Suprapubic skin (tissue), 4 donors: ENCODE data around the gene ARHGAP22. TPM values are rescaled to one million over a fixed set of nuclear protein-coding genes. Genes with fewer than 3 reads are reported as not detected.
"Not testable (repeated sequence)": the region's sequence is repeated elsewhere in the genome, so short reads cannot be mapped to it uniquely, and the experiment has no call there.

Experiments used
- DNase-seq, 2 donors: peaks; one replicate each; pipeline ENCODE4 v3.0.0-alpha.2; 2019; ENCODE audit warnings: low spot score in 2 of 2
- H3K27ac ChIP-seq: fragments of 200-600 bp; sonication (generic); one replicate; pipeline ENCODE4 v1.5.1; 2019
- H3K27me3 ChIP-seq: fragments of 200-600 bp; sonication (generic); one replicate; pipeline ENCODE4 v1.5.1; 2019
- H3K36me3 ChIP-seq: fragments of 200-600 bp; sonication (generic); one replicate; pipeline ENCODE4 v1.5.1; 2019
- H3K4me1 ChIP-seq: fragments of 200-600 bp; sonication (generic); one replicate; pipeline ENCODE4 v1.5.1; 2019
- H3K4me3 ChIP-seq: fragments of 200-600 bp; sonication (generic); one replicate; pipeline ENCODE4 v1.5.1; 2019; ENCODE audit warnings: mild to moderate bottlenecking
- H3K9me3 ChIP-seq: fragments of 200-600 bp; sonication (generic); one replicate; pipeline ENCODE4 v1.5.1; 2019
- EP300 ChIP-seq: sonication (generic); formaldehyde crosslinking; IDR thresholded peaks from one replicate; pipeline ENCODE4 v1.6.1; 2017; ENCODE audit warnings: antibody characterized with exemption
- POLR2A ChIP-seq, 2 donors: fragments of 450-650 bp; IDR thresholded peaks; one replicate each; pipeline ENCODE4 v1.6.1; 2017; ENCODE audit warnings: antibody characterized with exemption in 2 of 2, mild to moderate bottlenecking in 2 of 2, moderate library complexity in 2 of 2
- POLR2AphosphoS5 ChIP-seq, 3 donors: sonication (generic); formaldehyde crosslinking; IDR thresholded peaks; one replicate each; pipeline ENCODE4 v1.6.1; 2017; ENCODE audit warnings: antibody characterized with exemption in 3 of 3
- WGBS: methylation state at CpG from one replicate; pipeline ENCODE4 v1.1.5; 2018; 5-methylcytosine and 5-hydroxymethylcytosine counted together
- total RNA-seq, 4 donors: library from RNA; depleted of rRNA; stranded (reverse); fragments of >200 nt; gene quantifications; one replicate each; pipeline ENCODE4 v1.1.0, GENCODE V29; 2016
- TF ChIP-seq, protein P1 (sequence below), 2 donors: fragments of 200-600 bp in 1 of 2; fragments of 450-650 bp in 1 of 2; sonication (generic) in 1 of 2; IDR thresholded peaks; one replicate each; pipeline ENCODE4 v1.5.1; 2016 to 2019; ENCODE audit warnings: antibody characterized with exemption in 2 of 2, mild to moderate bottlenecking in 1 of 2, moderate library complexity in 1 of 2

Gene ARHGAP22
- total RNA-seq, 4 donors from 2014 or later = 0.98 to 7.2 (median 2.2) TPM

DNA sequence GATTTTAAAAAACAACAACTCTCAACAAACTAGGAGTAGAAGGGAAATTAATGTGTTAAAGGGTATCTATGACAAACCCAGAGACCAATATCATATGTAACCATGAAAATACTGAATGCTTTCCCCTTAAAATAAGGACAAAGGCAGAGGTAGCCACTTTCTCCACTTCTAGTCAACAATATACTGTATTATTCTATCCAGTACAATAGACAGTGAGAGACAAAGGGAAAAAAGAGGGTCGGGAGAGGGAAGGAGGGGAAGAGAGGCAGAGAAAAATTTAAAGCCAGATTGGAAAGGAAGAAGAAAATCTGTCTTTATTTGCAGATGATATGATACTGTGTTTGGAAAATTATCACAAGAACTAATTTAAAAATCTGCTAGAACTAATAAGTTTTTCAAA lies 40.7 kb upstream of the ARHGAP22 start:
- H3K36me3 ChIP-seq = no peaks in the 10 kb centered on the region
- DNase-seq = no peak
- TF ChIP-seq POLR2A (IDR thresholded peaks at IDR 0.05) (no peak), EP300 (no peak), POLR2AphosphoS5 (IDR thresholded peaks at IDR 0.05) (no peak)
- TF ChIP-seq, protein P1, sequence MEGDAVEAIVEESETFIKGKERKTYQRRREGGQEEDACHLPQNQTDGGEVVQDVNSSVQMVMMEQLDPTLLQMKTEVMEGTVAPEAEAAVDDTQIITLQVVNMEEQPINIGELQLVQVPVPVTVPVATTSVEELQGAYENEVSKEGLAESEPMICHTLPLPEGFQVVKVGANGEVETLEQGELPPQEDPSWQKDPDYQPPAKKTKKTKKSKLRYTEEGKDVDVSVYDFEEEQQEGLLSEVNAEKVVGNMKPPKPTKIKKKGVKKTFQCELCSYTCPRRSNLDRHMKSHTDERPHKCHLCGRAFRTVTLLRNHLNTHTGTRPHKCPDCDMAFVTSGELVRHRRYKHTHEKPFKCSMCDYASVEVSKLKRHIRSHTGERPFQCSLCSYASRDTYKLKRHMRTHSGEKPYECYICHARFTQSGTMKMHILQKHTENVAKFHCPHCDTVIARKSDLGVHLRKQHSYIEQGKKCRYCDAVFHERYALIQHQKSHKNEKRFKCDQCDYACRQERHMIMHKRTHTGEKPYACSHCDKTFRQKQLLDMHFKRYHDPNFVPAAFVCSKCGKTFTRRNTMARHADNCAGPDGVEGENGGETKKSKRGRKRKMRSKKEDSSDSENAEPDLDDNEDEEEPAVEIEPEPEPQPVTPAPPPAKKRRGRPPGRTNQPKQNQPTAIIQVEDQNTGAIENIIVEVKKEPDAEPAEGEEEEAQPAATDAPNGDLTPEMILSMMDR (IDR thresholded peaks at IDR 0.05) = no peak
- H3K9me3 ChIP-seq = peaks cover 3% of the 10 kb centered on the region
- no peak overlapping the region for H3K27ac ChIP-seq
- H3K4me1 ChIP-seq = no peaks in the 10 kb centered on the region
- WGBS = 75% methylated on average over 1 of the region's 1 CpG
- no peaks in the 10 kb centered on the region for H3K27me3 ChIP-seq
- no peak overlapping the region for H3K4me3 ChIP-seq

DNA sequence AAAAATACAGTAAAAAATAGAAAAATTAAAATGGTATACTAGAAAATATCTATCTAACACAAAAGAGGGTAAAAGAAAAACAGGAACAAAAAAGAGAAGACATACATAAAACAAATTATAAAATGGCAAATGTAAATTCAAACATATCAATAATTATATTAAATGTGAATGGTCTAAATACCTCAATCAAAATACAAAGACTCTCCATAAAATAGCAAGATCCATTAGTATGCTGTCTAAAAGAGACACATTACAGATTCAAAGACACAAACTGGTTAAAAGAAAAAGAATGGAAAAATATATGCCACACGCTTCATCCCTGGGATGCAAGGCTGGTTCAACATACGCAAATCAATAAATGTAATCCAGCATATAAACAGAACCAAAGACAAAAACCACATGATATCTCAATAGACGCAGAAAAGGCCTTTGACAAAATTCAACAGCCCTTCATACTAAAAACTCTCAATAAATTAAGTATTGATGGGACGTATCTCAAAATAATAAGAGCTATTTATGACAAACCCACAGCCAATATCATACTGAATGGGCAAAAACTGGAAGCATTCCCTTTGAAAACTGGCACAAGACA lies 36.3 kb upstream of the ARHGAP22 start:
- H3K36me3 ChIP-seq, DNase-seq, H3K4me3 ChIP-seq, H3K9me3 ChIP-seq, H3K4me1 ChIP-seq, H3K27ac ChIP-seq, H3K27me3 ChIP-seq: not testable (repeated sequence)
- WGBS = 95% methylated on average over 4 of the region's 4 CpGs

DNA sequence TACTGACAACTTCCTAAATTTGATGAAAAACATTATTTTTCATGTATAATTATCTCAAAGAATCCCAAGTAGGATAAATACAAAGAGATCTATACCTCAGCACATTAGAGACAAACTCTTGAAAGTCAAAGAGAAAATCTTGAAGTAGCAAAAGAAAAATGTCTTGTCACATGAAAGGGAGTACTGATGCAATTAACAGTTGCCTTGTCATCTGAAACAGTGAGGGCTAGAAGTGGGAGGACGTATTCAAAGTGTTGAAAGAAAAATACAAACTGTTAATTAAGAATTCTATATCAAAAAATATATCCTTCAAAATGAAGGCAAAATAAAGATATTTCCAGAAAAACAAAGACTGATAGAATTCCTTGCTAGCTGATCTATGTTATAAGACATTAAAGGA lies 35.5 kb upstream of the ARHGAP22 start:
- H3K9me3 ChIP-seq = peaks cover 3% of the 10 kb centered on the region
- H3K4me3 ChIP-seq = no peak overlapping the region
- peaks cover under 1% of the 10 kb centered on the region for H3K4me1 ChIP-seq
- no peak for TF ChIP-seq POLR2A (IDR thresholded peaks at IDR 0.05)
- TF ChIP-seq, protein P1 (IDR thresholded peaks at IDR 0.05) = no peak
- no peak for TF ChIP-seq POLR2AphosphoS5 (IDR thresholded peaks at IDR 0.05)
- H3K27me3 ChIP-seq = no peaks in the 10 kb centered on the region
- H3K27ac ChIP-seq = no peak overlapping the region
- no peak for DNase-seq
- WGBS = 55% methylated on average over 1 of the region's 1 CpG
- no peaks in the 10 kb centered on the region for H3K36me3 ChIP-seq

- H3K9me3 ChIP-seq = peaks cover 3% of the 10 kb centered on the region
- TF ChIP-seq EP300 (no peak), POLR2A (IDR thresholded peaks at IDR 0.05) (no peak), POLR2AphosphoS5 (IDR thresholded peaks at IDR 0.05) (no peak)
- TF ChIP-seq, protein P1 (IDR thresholded peaks at IDR 0.05) = no peak
- 64% methylated on average over 1 of the region's 1 CpG for WGBS
- H3K4me3 ChIP-seq = no peak overlapping the region
- no peaks in the 10 kb centered on the region for H3K36me3 ChIP-seq
- H3K27ac ChIP-seq = no peak overlapping the region
- peaks cover 3% of the 10 kb centered on the region for H3K4me1 ChIP-seq
- no peaks in the 10 kb centered on the region for H3K27me3 ChIP-seq
- DNase-seq = no peak
Observed at GRCh38 chr10:48639632-48640031, 34.8 kb upstream of the ARHGAP22 start.

DNA sequence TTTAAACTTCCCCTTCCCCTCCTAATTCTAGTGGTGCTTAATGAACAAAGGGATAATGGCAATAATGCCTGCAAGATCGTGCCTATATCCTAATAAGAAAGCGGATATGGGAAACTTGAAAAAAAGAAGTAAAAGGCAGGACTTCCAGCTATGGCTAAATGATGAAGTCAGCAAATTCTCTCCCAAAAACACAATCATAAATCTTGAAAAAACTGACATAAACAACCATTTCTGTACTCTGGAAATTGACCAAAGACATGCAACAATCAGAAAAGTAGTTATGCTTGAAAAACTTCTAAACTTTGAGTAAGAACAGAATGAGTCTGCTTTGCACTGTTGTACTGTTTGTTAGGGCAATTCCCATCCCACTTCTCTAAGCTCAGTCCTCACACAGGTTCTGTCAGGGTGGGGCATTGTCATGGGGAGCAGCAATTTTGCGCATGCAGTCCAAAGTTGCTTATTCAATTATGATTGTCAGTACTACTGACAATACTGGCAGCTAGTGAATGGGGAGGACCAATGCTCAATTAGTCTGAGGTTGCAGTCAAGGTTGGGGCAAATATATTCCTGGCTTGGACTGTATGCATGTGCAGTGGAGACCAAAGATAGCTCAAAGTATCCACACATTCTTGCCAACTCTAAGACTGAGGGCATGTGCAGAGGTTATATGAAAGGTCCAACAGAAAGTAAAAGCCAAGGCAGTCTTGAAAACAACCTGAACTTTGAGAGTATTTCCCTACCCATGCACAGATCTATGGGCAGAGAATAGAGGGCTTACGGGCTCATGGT lies 34.1 kb upstream of the ARHGAP22 start:
- DNase-seq = no peak
- no peak overlapping the region for H3K4me3 ChIP-seq
- no peak overlapping the region for H3K27ac ChIP-seq
- no peaks in the 10 kb centered on the region for H3K27me3 ChIP-seq
- TF ChIP-seq, protein P1 (IDR thresholded peaks at IDR 0.05) = no peak
- TF ChIP-seq POLR2A (IDR thresholded peaks at IDR 0.05) (no peak), EP300 (no peak), POLR2AphosphoS5 (IDR thresholded peaks at IDR 0.05) (no peak)
- H3K4me1 ChIP-seq = peaks cover 3% of the 10 kb centered on the region
- H3K36me3 ChIP-seq = no peaks in the 10 kb centered on the region
- 80% methylated on average over 4 of the region's 4 CpGs for WGBS
- peaks cover 3% of the 10 kb centered on the region for H3K9me3 ChIP-seq
